GM12878 (cell line): Measurements from ENCODE around the gene SERPINI1. TPM values are rescaled to one million over a fixed set of nuclear protein-coding genes. Genes with fewer than 3 reads are reported as not detected.

Source experiments
- ATAC-seq: fragments of 200-7000 bp; cut with Tn5 transposase; 3 replicates; pipeline ENCODE4 v1.9.1; 2020; ENCODE audit warnings: mild to moderate bottlenecking, moderate library complexity
- BruUV-seq: library from RNA; stranded (reverse); fragments of 400-500 nt; replicated peaks from 2 replicates; lab custom pipeline; 2021; lab: Mats Ljungman, UMichigan
- CTCF ChIA-PET: fragments of 300-600 bp; sonication (Branson Sonifier 250); formaldehyde crosslinking; extraction: SDS; loops from one replicate; lab custom pipeline; 2021; ENCODE audit warnings: inconsistent platforms; lab: Yijun Ruan, JAX
- POLR2A ChIA-PET: fragments of 350-600 bp; formaldehyde crosslinking; extraction: SDS; loops from one replicate; lab custom pipeline; 2021; ENCODE audit warnings: inconsistent platforms; lab: Charles Lee
- RAD21 ChIA-PET: fragments of 300-600 bp; sonication (Branson Sonifier 250); formaldehyde crosslinking; loops from one replicate; lab custom pipeline; 2023; ENCODE audit warnings: antibody characterized with exemption; ENCODE audit not compliant: unreplicated experiment; lab: Charles Lee
- SMC1A ChIA-PET: fragments of 300-600 bp; sonication (Branson Sonifier 250); formaldehyde crosslinking; loops from one replicate; lab custom pipeline; 2023; ENCODE audit not compliant: unreplicated experiment, uncharacterized antibody; lab: Charles Lee
- DNase-seq: peaks from one replicate; pipeline ENCODE4 v3.0.0-alpha.2; 2011; ENCODE audit warnings: low read depth, low spot score
- FAIRE-seq: peaks from 3 replicates; lab custom pipeline; 2011; peaks lifted over from hg19 to GRCh38; lab: Jason Lieb, UNC
- H2AFZ ChIP-seq: 2 replicates; pipeline ENCODE4 v1.6.0; 2011; ENCODE audit warnings: low read depth, low read length, control low read depth; ENCODE audit not compliant: control insufficient read depth
- H3K27ac ChIP-seq: 2 replicates; pipeline ENCODE4 v1.5.1; 2011; ENCODE audit warnings: control low read depth; ENCODE audit not compliant: control insufficient read depth, insufficient read depth
- H3K27me3 ChIP-seq, 2 experiments: replicated peaks in 1 of 2; 2 replicates each; pipeline versions ENCODE4 v1.6.0 to v1.6.1; 2011; ENCODE audit warnings: low read length in 1 of 2; ENCODE audit not compliant: control insufficient read depth in 2 of 2, insufficient read depth in 2 of 2
- H3K36me3 ChIP-seq, 2 experiments: 2 replicates each; pipeline ENCODE4 v1.5.1; 2011; ENCODE audit warnings: low read length in 1 of 2; ENCODE audit not compliant: control insufficient read depth in 2 of 2, insufficient read depth in 2 of 2
- H3K4me1 ChIP-seq: 2 replicates; pipeline ENCODE4 v1.6.1; 2011; ENCODE audit warnings: mild to moderate bottlenecking, low read length, moderate library complexity, mixed read lengths; ENCODE audit not compliant: control insufficient read depth, insufficient read depth
- H3K4me2 ChIP-seq: 2 replicates; pipeline ENCODE4 v1.6.0; 2011; ENCODE audit warnings: control low read depth; ENCODE audit not compliant: control insufficient read depth, insufficient read depth
- H3K4me3 ChIP-seq: fragments of 200-600 bp; sonication (generic); 2 replicates; pipeline ENCODE4 v1.5.1; 2016
- H3K79me2 ChIP-seq: 2 replicates; pipeline ENCODE4 v1.6.0; 2011; ENCODE audit warnings: low read length; ENCODE audit not compliant: control insufficient read depth, insufficient read depth
- H3K9ac ChIP-seq: 2 replicates; pipeline ENCODE4 v1.8.0; 2011; ENCODE audit warnings: low read length, control low read depth, mixed read lengths; ENCODE audit not compliant: control insufficient read depth, insufficient read depth
- H3K9me3 ChIP-seq: replicated peaks from 3 replicates; pipeline ENCODE4 v1.5.1; 2011; ENCODE audit warnings: mild to moderate bottlenecking, low read length; ENCODE audit not compliant: control insufficient read depth, insufficient read depth
- H4K20me1 ChIP-seq: 2 replicates; pipeline ENCODE4 v1.6.0; 2011; ENCODE audit not compliant: control insufficient read depth, insufficient read depth
- ASH2L ChIP-seq: fragments of 300-600, 200-600 bp; sonication (generic); IDR thresholded peaks from 2 replicates; pipeline ENCODE4 v1.6.1; 2017; ENCODE audit warnings: low read depth, mild to moderate bottlenecking, borderline replicate concordance
- IKZF1 ChIP-seq: fragments of 450-650 bp; conservative IDR thresholded peaks from 2 replicates; pipeline ENCODE4 v1.6.1; 2017; ENCODE audit warnings: antibody characterized with exemption, mild to moderate bottlenecking
- IKZF2 ChIP-seq, 2 experiments: fragments of 450-650 bp; IDR thresholded peaks; 2 replicates each; pipeline ENCODE4 v1.6.1; 2017; ENCODE audit warnings: mild to moderate bottlenecking in 2 of 2, moderate library complexity in 2 of 2
- POLR2A ChIP-seq: IDR thresholded peaks from 2 replicates; pipeline ENCODE4 v1.6.1; 2011; ENCODE audit warnings: low read depth, mild to moderate bottlenecking, low read length
- RELB ChIP-seq: fragments of 450-650 bp; IDR thresholded peaks from 2 replicates; pipeline ENCODE4 v1.6.1; 2017; ENCODE audit warnings: low read depth, mild to moderate bottlenecking, moderate library complexity
- SPI1 ChIP-seq: IDR thresholded peaks from 2 replicates; pipeline ENCODE4 v1.6.1; 2011; ENCODE audit warnings: low read depth, mild to moderate bottlenecking, low read length, moderate library complexity, borderline replicate concordance; ENCODE audit not compliant: insufficient read depth
- ZNF24 ChIP-seq: fragments of 450-650 bp; IDR thresholded peaks from 2 replicates; pipeline ENCODE4 v1.6.1; 2017; ENCODE audit warnings: antibody characterized with exemption, mild to moderate bottlenecking
- in situ Hi-C: fragments of 300-500 bp; cut with MboI; formaldehyde crosslinking; loops from 9 replicates; pipeline ENCODE4 v1.14.3; 2018; ENCODE audit warnings: mixed read lengths
- intact Hi-C: fragments of 100-400 bp; cut with micrococcal nuclease; formaldehyde crosslinking; loops from one replicate; pipeline ENCODE4 v1.14.2; 2022; ENCODE audit not compliant: unreplicated experiment
- polyA plus RNA-seq, 11 experiments: library from polyadenylated mRNA; depleted of rRNA in 4 of 11; unstranded in 6 of 11; stranded (reverse) in 5 of 11; fragments of >200 nt; fragmentation: Nextera tagmentation in 4 of 11; fragmentation: Illumina TruSeq in 1 of 11; extraction: Ambion mirVana in 4 of 11; extraction: Trizol in 1 of 11; gene quantifications; 1 replicate in 1 of 11; 2 replicates in 10 of 11; pipeline versions ENCODE4 v1.2.1 to v1.2.3, GENCODE V29; 2011 to 2016; ENCODE audit warnings: inconsistent platforms in 2 of 11, missing spikeins in 2 of 11, low read depth in 1 of 11
- total RNA-seq, 4 experiments: library from RNA; depleted of rRNA in 3 of 4; stranded (reverse); fragments of >200 nt in 3 of 4; fragmentation: Illumina TruSeq in 1 of 4; extraction: Trizol in 1 of 4; gene quantifications; 2 replicates each; pipeline versions ENCODE4 v1.2.1 to v1.2.3, GENCODE V29; 2013 to 2021

SERPINI1 gene
- total and polyA plus RNA-seq, 10 of the 15 experiments (the other 5 are each of a cell fraction or from before 2014, with no cell fraction given): 1.5 to 7.6 (median 3.6) TPM

- no peaks in the 10 kb centered on the region for H4K20me1 ChIP-seq
- no peak overlapping the region for H3K4me2 ChIP-seq
- BruUV-seq: no TSS peak
- SMC1A ChIA-PET: interaction anchor here (0.7 to 3.1 kb wide), 6 partner anchors 11 to 63 kb away, joined by 3 to 19 read pairs (median 4); partner anchors contain the start of gene SERPINI1
- RAD21 ChIA-PET: no interaction called here
- no peak overlapping the region for H3K27ac ChIP-seq
- H3K4me1 ChIP-seq: peaks cover 23% of the 10 kb centered on the region
- no peaks in the 10 kb centered on the region for H3K36me3 ChIP-seq
- POLR2A ChIA-PET: interaction anchor here (1.3 kb wide), 1 partner anchor 19 kb away, joined by 5 read pairs; the partner anchor contains the start of gene SERPINI1
- DNase-seq: no peak
- intact Hi-C loops (no loop called here), in situ Hi-C loops (no loop called here)
- CTCF ChIA-PET: interaction anchor here (0.5 to 1.6 kb wide), 2 partner anchors 8 to 13 kb away, joined by 4 to 7 read pairs; no protein-coding TSS in a partner anchor
- no peaks in the 10 kb centered on the region for H3K79me2 ChIP-seq
- H3K4me3 ChIP-seq: no peak overlapping the region
- H2AFZ ChIP-seq: no peak overlapping the region
- no peak for FAIRE-seq
- no peak overlapping the region for H3K9ac ChIP-seq
- TF ChIP-seq POLR2A (no peak), IKZF1 (0 out of 2 replicates have a peak, but pooled peaks have one; percentile 52), IKZF2 (IDR thresholded peaks at IDR 0.05) (peak; percentile 78 to 79), ASH2L (no peak), RELB (peak; percentile 50; the same call in 1 of the 2 replicates), SPI1 (peak; percentile 84), ZNF24 (no peak)
- H3K9me3 ChIP-seq: no peaks in the 10 kb centered on the region
- no peaks in the 10 kb centered on the region for H3K27me3 ChIP-seq
- peak; percentile 42 for ATAC-seq
Observed at GRCh38 chr3:167754049-167754448, 18.5 kb downstream of the SERPINI1 start.
